SU-DHL-6 (cell line): ENCODE measurements around the gene PLEKHA5.

Experiments
- CTCF ChIP-seq: fragments of 200-600 bp; sonication (generic); IDR thresholded peaks from one replicate; pipeline ENCODE4 v1.5.1; 2017; ENCODE audit warnings: antibody characterized with exemption, mild to moderate bottlenecking, low read length, moderate library complexity; ENCODE audit not compliant: insufficient read depth, poor library complexity, severe bottlenecking
- EZH2phosphoT487 ChIP-seq: fragments of 200-600 bp; sonication (generic), shearing (Covaris generic); conservative IDR thresholded peaks from 2 replicates; pipeline ENCODE4 v1.6.1; 2018; ENCODE audit warnings: mild to moderate bottlenecking, antibody characterized with exemption, low read length, moderate library complexity, mixed read lengths

GRCh38 chr12:19288161-19288560 lies 158.6 kb downstream of the PLEKHA5 start:
- TF ChIP-seq CTCF (no peak), EZH2phosphoT487 (no peak)
